WTC11 (cell line): ENCODE measurements around the gene FNDC11. TPM values are rescaled to one million over a fixed set of nuclear protein-coding genes. Genes with fewer than 3 reads are reported as not detected.
A peak's percentile ranks its signal among the peaks of the same experiment; 100 is the strongest.

Experiments
- ATAC-seq: fragments of 200-7000 bp; cut with Tn5 transposase; 2 replicates; pipeline ENCODE4 v1.10.0; 2021; ENCODE audit warnings: mild to moderate bottlenecking, moderate library complexity
- CTCF ChIA-PET: fragments of 300-600 bp; sonication (Branson Sonifier 250); formaldehyde crosslinking; loops from one replicate; lab custom pipeline; 2021; ENCODE audit warnings: antibody characterized with exemption; lab: Charles Lee
- POLR2A ChIA-PET: fragments of 350-600 bp; sonication (Branson Sonifier 250); formaldehyde crosslinking; loops from one replicate; lab custom pipeline; 2021; ENCODE audit warnings: antibody characterized with exemption; lab: Charles Lee
- DNase-seq: peaks from one replicate; pipeline ENCODE4 v3.0.0; 2021; ENCODE audit warnings: low spot score
- H3K27ac Mint-ChIP-seq: 2 replicates; pipeline ENCODE4 v1.8.0; 2021; ENCODE audit warnings: mixed read lengths
- H3K27me3 Mint-ChIP-seq: 2 replicates; pipeline ENCODE4 v1.8.0; 2021; ENCODE audit warnings: low read depth, mild to moderate bottlenecking, moderate library complexity, mixed read lengths
- H3K36me3 Mint-ChIP-seq: 2 replicates; pipeline ENCODE4 v1.8.0; 2021; ENCODE audit warnings: mixed read lengths
- H3K4me1 Mint-ChIP-seq: 2 replicates; pipeline ENCODE4 v1.8.0; 2022; ENCODE audit warnings: mixed read lengths
- H3K4me3 Mint-ChIP-seq: 2 replicates; pipeline ENCODE4 v1.8.0; 2021; ENCODE audit warnings: mild to moderate bottlenecking, moderate library complexity, mixed read lengths
- H3K9me3 Mint-ChIP-seq: 2 replicates; pipeline ENCODE4 v1.8.0; 2021; ENCODE audit warnings: mixed read lengths
- ATF1 ChIP-seq: sonication (generic); formaldehyde crosslinking; IDR thresholded peaks from 2 replicates; pipeline ENCODE4 v1.8.1; 2023; ENCODE audit warnings: mild to moderate bottlenecking, moderate library complexity, missing genetic modification reagents
- CTCF ChIP-seq: fragments of 200-600 bp; IDR thresholded peaks from 2 replicates; pipeline ENCODE4 v1.8.0; 2022; ENCODE audit warnings: antibody characterized with exemption
- E2F5 ChIP-seq: sonication (generic); formaldehyde crosslinking; IDR thresholded peaks from 2 replicates; pipeline ENCODE4 v1.8.1; 2022; ENCODE audit warnings: mild to moderate bottlenecking, moderate library complexity, missing genetic modification reagents
- FOXP1 ChIP-seq: sonication (generic); formaldehyde crosslinking; IDR thresholded peaks from 2 replicates; pipeline ENCODE4 v1.8.0; 2022; ENCODE audit warnings: missing genetic modification reagents, mild to moderate bottlenecking, moderate library complexity, borderline replicate concordance
- IRF1 ChIP-seq: sonication (generic); formaldehyde crosslinking; IDR thresholded peaks from 2 replicates; pipeline ENCODE4 v1.8.0; 2023; ENCODE audit warnings: missing genetic modification reagents
- MAX ChIP-seq: sonication (generic); formaldehyde crosslinking; IDR thresholded peaks from 2 replicates; pipeline ENCODE4 v1.8.0; 2022; ENCODE audit warnings: mild to moderate bottlenecking, missing genetic modification reagents
- OVOL2 ChIP-seq: fragments of 250-450 bp; sonication (Bioruptor Pico); IDR thresholded peaks from 2 replicates; pipeline ENCODE4 v1.9.0; 2021; ENCODE audit warnings: mild to moderate bottlenecking, borderline replicate concordance
- TEAD4 ChIP-seq: sonication (generic); formaldehyde crosslinking; IDR thresholded peaks from 2 replicates; pipeline ENCODE4 v1.8.0; 2022; ENCODE audit warnings: mild to moderate bottlenecking, missing genetic modification reagents
- ZMAT4 ChIP-seq: fragments of 250-450 bp; sonication (Bioruptor Pico); IDR thresholded peaks from 2 replicates; pipeline ENCODE4 v1.9.0; 2021; ENCODE audit warnings: mild to moderate bottlenecking
- ZNF512 ChIP-seq: sonication (generic); formaldehyde crosslinking; IDR thresholded peaks from 2 replicates; pipeline ENCODE4 v1.8.1; 2022; ENCODE audit warnings: missing genetic modification reagents, borderline replicate concordance
- total RNA-seq: library from RNA; stranded (reverse); gene quantifications from 3 replicates; pipeline ENCODE4 v1.2.3, GENCODE V29; 2021
- TF ChIP-seq, protein P1 (sequence below): fragments of 250-450 bp; sonication (Bioruptor Pico); IDR thresholded peaks from 2 replicates; pipeline ENCODE4 v1.9.0; 2021; ENCODE audit warnings: mild to moderate bottlenecking
- TF ChIP-seq, protein P2 (sequence below): fragments of 250-450 bp; sonication (Bioruptor Pico); IDR thresholded peaks from 2 replicates; pipeline ENCODE4 v1.9.0; 2021; ENCODE audit warnings: mild to moderate bottlenecking, borderline replicate concordance

Gene FNDC11
- total RNA-seq, 1 experiment from 2014 or later: 3.8 TPM

DNA sequence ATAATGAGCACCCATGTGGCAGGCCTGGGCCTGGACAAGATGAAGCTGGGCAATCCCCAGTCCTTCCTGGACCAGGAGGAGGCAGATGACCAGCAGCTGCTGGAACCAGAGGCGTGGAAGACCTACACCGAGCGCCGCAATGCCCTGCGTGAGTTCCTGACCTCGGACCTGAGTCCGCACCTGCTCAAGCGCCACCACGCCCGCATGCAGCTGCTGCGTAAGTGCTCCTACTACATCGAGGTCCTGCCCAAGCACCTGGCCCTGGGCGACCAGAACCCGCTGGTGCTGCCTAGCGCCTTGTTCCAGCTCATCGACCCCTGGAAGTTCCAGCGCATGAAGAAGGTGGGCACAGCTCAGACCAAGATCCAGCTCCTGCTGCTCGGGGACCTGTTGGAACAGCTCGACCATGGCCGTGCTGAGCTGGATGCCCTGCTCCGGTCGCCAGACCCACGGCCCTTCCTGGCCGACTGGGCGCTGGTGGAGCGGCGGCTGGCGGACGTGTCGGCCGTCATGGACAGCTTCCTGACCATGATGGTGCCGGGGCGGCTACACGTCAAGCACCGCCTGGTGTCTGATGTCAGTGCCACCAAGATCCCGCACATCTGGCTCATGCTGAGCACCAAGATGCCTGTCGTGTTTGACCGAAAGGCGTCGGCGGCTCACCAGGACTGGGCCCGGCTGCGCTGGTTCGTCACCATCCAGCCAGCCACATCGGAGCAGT lies 1.9 kb downstream of the FNDC11 start (continued):
- TF ChIP-seq E2F5 (CRISPR knock-in tag) (no peak), ZNF512 (CRISPR knock-in tag) (no peak), MAX (CRISPR knock-in tag) (no peak), TEAD4 (CRISPR knock-in tag) (no peak), OVOL2 (CRISPR knock-in tag) (no peak)
- TF ChIP-seq, protein P1, sequence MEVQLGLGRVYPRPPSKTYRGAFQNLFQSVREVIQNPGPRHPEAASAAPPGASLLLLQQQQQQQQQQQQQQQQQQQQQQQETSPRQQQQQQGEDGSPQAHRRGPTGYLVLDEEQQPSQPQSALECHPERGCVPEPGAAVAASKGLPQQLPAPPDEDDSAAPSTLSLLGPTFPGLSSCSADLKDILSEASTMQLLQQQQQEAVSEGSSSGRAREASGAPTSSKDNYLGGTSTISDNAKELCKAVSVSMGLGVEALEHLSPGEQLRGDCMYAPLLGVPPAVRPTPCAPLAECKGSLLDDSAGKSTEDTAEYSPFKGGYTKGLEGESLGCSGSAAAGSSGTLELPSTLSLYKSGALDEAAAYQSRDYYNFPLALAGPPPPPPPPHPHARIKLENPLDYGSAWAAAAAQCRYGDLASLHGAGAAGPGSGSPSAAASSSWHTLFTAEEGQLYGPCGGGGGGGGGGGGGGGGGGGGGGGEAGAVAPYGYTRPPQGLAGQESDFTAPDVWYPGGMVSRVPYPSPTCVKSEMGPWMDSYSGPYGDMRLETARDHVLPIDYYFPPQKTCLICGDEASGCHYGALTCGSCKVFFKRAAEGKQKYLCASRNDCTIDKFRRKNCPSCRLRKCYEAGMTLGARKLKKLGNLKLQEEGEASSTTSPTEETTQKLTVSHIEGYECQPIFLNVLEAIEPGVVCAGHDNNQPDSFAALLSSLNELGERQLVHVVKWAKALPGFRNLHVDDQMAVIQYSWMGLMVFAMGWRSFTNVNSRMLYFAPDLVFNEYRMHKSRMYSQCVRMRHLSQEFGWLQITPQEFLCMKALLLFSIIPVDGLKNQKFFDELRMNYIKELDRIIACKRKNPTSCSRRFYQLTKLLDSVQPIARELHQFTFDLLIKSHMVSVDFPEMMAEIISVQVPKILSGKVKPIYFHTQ (CRISPR knock-in tag): no peak
- TF ChIP-seq, protein P2, sequence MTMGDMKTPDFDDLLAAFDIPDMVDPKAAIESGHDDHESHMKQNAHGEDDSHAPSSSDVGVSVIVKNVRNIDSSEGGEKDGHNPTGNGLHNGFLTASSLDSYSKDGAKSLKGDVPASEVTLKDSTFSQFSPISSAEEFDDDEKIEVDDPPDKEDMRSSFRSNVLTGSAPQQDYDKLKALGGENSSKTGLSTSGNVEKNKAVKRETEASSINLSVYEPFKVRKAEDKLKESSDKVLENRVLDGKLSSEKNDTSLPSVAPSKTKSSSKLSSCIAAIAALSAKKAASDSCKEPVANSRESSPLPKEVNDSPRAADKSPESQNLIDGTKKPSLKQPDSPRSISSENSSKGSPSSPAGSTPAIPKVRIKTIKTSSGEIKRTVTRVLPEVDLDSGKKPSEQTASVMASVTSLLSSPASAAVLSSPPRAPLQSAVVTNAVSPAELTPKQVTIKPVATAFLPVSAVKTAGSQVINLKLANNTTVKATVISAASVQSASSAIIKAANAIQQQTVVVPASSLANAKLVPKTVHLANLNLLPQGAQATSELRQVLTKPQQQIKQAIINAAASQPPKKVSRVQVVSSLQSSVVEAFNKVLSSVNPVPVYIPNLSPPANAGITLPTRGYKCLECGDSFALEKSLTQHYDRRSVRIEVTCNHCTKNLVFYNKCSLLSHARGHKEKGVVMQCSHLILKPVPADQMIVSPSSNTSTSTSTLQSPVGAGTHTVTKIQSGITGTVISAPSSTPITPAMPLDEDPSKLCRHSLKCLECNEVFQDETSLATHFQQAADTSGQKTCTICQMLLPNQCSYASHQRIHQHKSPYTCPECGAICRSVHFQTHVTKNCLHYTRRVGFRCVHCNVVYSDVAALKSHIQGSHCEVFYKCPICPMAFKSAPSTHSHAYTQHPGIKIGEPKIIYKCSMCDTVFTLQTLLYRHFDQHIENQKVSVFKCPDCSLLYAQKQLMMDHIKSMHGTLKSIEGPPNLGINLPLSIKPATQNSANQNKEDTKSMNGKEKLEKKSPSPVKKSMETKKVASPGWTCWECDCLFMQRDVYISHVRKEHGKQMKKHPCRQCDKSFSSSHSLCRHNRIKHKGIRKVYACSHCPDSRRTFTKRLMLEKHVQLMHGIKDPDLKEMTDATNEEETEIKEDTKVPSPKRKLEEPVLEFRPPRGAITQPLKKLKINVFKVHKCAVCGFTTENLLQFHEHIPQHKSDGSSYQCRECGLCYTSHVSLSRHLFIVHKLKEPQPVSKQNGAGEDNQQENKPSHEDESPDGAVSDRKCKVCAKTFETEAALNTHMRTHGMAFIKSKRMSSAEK: no peak

- no peak for DNase-seq
- peaks cover 3% of the 10 kb centered on the region for H3K36me3 Mint-ChIP-seq
- CTCF ChIA-PET: interaction anchor here (0.6 to 3.9 kb wide), 3 partner anchors 12 to 417 kb away, joined by 3 to 34 read pairs (median 3); partner anchors contain the start of gene PTK6
- no peak for ATAC-seq
- H3K27me3 Mint-ChIP-seq: no peaks in the 10 kb centered on the region
- peaks cover 12% of the 10 kb centered on the region for H3K4me1 Mint-ChIP-seq
- H3K9me3 Mint-ChIP-seq: no peaks in the 10 kb centered on the region
- POLR2A ChIA-PET: interaction anchor here (0.8 kb wide), 1 partner anchor 16 kb away, joined by 3 read pairs; the partner anchor contains the start of gene HELZ2
- peak overlapping the region; percentile 92; the same call in 1 of the 2 replicates for H3K27ac Mint-ChIP-seq
- no peak overlapping the region for H3K4me3 Mint-ChIP-seq
- TF ChIP-seq ATF1 (no peak), ZMAT4 (CRISPR knock-in tag) (no peak), ZNF512 (CRISPR knock-in tag) (no peak), IRF1 (CRISPR knock-in tag) (no peak), FOXP1 (CRISPR knock-in tag) (no peak), CTCF (no peak), E2F5 (CRISPR knock-in tag) (no peak)
These were observed 3.0 kb downstream of the FNDC11 start for GRCh38 chr20:63556873-63557478.
